Uterus (tissue), 4 donors: ENCODE data around the gene GRAMD1C. TPM values are rescaled to one million over a fixed set of nuclear protein-coding genes. Genes with fewer than 3 reads are reported as not detected.

ENCODE experiments used
- DNase-seq, 2 donors: peaks; one replicate each; pipeline ENCODE4 v3.0.0-alpha.2; 2019 to 2020
- H3K27ac ChIP-seq, 2 donors: fragments of 200-600 bp; sonication (generic); 1 replicate in 1 of 2; 2 replicates in 1 of 2; pipeline ENCODE4 v1.5.1; 2016 to 2018
- H3K27me3 ChIP-seq, 2 donors: fragments of 200-600 bp; sonication (generic); one replicate each; pipeline ENCODE4 v1.5.1; 2018 to 2019; ENCODE audit warnings: control low read depth in 1 of 2
- H3K36me3 ChIP-seq, 2 donors: fragments of 200-600 bp; sonication (generic); one replicate each; pipeline ENCODE4 v1.5.1; 2019; ENCODE audit warnings: control low read depth in 1 of 2
- H3K4me1 ChIP-seq, 2 donors: fragments of 200-600 bp; sonication (generic); one replicate each; pipeline ENCODE4 v1.5.1; 2018 to 2019; ENCODE audit warnings: control low read depth in 1 of 2
- H3K4me3 ChIP-seq, 2 donors: fragments of 200-600 bp; sonication (generic); 1 replicate in 1 of 2; 2 replicates in 1 of 2; pipeline ENCODE4 v1.5.1; 2018 to 2019; ENCODE audit warnings: mild to moderate bottlenecking in 1 of 2
- H3K9me3 ChIP-seq, 2 donors: fragments of 200-600 bp; sonication (generic); one replicate each; pipeline ENCODE4 v1.5.1; 2019; ENCODE audit warnings: control low read depth in 1 of 2
- CTCF ChIP-seq, 4 experiments: fragments of 200-600 bp in 2 of 4; fragments of 450-650 bp in 2 of 4; sonication (generic) in 2 of 4; IDR thresholded peaks; one replicate each; pipeline ENCODE4 v1.5.1; 2016 to 2019; ENCODE audit warnings: antibody characterized with exemption in 4 of 4, mild to moderate bottlenecking in 2 of 4, moderate library complexity in 1 of 4
- POLR2A ChIP-seq, 2 donors: fragments of 450-650 bp; IDR thresholded peaks; one replicate each; pipeline ENCODE4 v1.6.1; 2016; ENCODE audit warnings: antibody characterized with exemption in 2 of 2, mild to moderate bottlenecking in 1 of 2, moderate library complexity in 1 of 2
- intact Hi-C: fragments of 100-400 bp; cut with DNase I; formaldehyde crosslinking; loops from one replicate; pipeline ENCODE4 v1.15.1; 2023; ENCODE audit warnings: low total_unique reads
- total RNA-seq, 4 donors: library from RNA; depleted of rRNA in 3 of 4; stranded (reverse); fragments of >200 nt in 3 of 4; gene quantifications; one replicate each; pipeline versions ENCODE4 v1.1.0 to v1.2.4, GENCODE V29; 2014 to 2023
- donor health status: DM: yes; HTN: yes; CAD: no.

The GRAMD1C gene
- total RNA-seq, 4 donors from 2014 or later: 0.26 to 16.6 (median 6.9) TPM

GRCh38 chr3:113804661-113805060 is 33.9 kb upstream of the GRAMD1C start:
- H3K36me3 ChIP-seq: no peaks in the 10 kb centered on the region
- no peak overlapping the region for H3K4me3 ChIP-seq
- intact Hi-C loops: no loop called here
- no peaks in the 10 kb centered on the region for H3K4me1 ChIP-seq
- H3K9me3 ChIP-seq: no peaks in the 10 kb centered on the region
- no peak for DNase-seq
- no peaks in the 10 kb centered on the region for H3K27me3 ChIP-seq
- no peak overlapping the region for H3K27ac ChIP-seq
- TF ChIP-seq POLR2A (IDR thresholded peaks at IDR 0.05): no peak
- TF ChIP-seq CTCF (IDR thresholded peaks at IDR 0.05): no peak

GRCh38 chr3:113805249-113805648 is 33.3 kb upstream of the GRAMD1C start:
- H3K9me3 ChIP-seq: no peaks in the 10 kb centered on the region
- H3K4me1 ChIP-seq: no peaks in the 10 kb centered on the region
- TF ChIP-seq CTCF (IDR thresholded peaks at IDR 0.05): no peak
- TF ChIP-seq POLR2A (IDR thresholded peaks at IDR 0.05): no peak
- H3K4me3 ChIP-seq: no peak overlapping the region
- no peak overlapping the region for H3K27ac ChIP-seq
- no peaks in the 10 kb centered on the region for H3K36me3 ChIP-seq
- H3K27me3 ChIP-seq: no peaks in the 10 kb centered on the region
- intact Hi-C loops: no loop called here
- no peak for DNase-seq

GRCh38 chr3:113812854-113813253 is 25.7 kb upstream of the GRAMD1C start:
- Histone ChIP-seq H3K9me3 (no peaks in the 10 kb centered on the region), H3K36me3 (no peaks in the 10 kb centered on the region), H3K4me3 (no peak overlapping the region), H3K4me1 (no peaks in the 10 kb centered on the region), H3K27me3 (no peaks in the 10 kb centered on the region), H3K27ac (no peak overlapping the region)
- TF ChIP-seq CTCF (IDR thresholded peaks at IDR 0.05): no peak
- TF ChIP-seq POLR2A (IDR thresholded peaks at IDR 0.05): no peak
- intact Hi-C loops: no loop called here
- DNase-seq: no peak

- intact Hi-C loops: no loop called here
- DNase-seq: no peak
- H3K4me1 ChIP-seq: no peaks in the 10 kb centered on the region
- no peak overlapping the region for H3K27ac ChIP-seq
- TF ChIP-seq POLR2A (IDR thresholded peaks at IDR 0.05) (no peak), CTCF (IDR thresholded peaks at IDR 0.05) (no peak)
- H3K9me3 ChIP-seq: no peaks in the 10 kb centered on the region
- no peaks in the 10 kb centered on the region for H3K27me3 ChIP-seq
- H3K36me3 ChIP-seq: no peaks in the 10 kb centered on the region
- H3K4me3 ChIP-seq: no peak overlapping the region
Observed at GRCh38 chr3:113819866-113820265, 18.7 kb upstream of the GRAMD1C start.

- intact Hi-C loops: no loop called here
- DNase-seq: no peak
- no peaks in the 10 kb centered on the region for H3K36me3 ChIP-seq
- no peaks in the 10 kb centered on the region for H3K9me3 ChIP-seq
- no peak overlapping the region for H3K27ac ChIP-seq
- H3K4me3 ChIP-seq: no peak overlapping the region
- TF ChIP-seq CTCF (IDR thresholded peaks at IDR 0.05): no peak
- no peak for TF ChIP-seq POLR2A (IDR thresholded peaks at IDR 0.05)
- no peaks in the 10 kb centered on the region for H3K4me1 ChIP-seq
- no peaks in the 10 kb centered on the region for H3K27me3 ChIP-seq
Observed at GRCh38 chr3:113825090-113825489, 13.5 kb upstream of the GRAMD1C start.
